CD4-positive, alpha-beta memory T cell (primary cell): ENCODE data around the gene ADIG. TPM values are rescaled to one million over a fixed set of nuclear protein-coding genes. Genes with fewer than 3 reads are reported as not detected.
A peak's percentile ranks its signal among the peaks of the same experiment; 100 is the strongest.

Experiments
- CTCF ChIA-PET: fragments of 350-600 bp; sonication (Branson Sonifier 250); formaldehyde crosslinking; loops from one replicate; lab custom pipeline; 2021; ENCODE audit warnings: inconsistent platforms; ENCODE audit not compliant: partially characterized antibody; lab: Charles Lee
- POLR2A ChIA-PET: fragments of 350-600 bp; sonication (Branson Sonifier 250); formaldehyde crosslinking; loops from one replicate; lab custom pipeline; 2021; ENCODE audit not compliant: partially characterized antibody; lab: Charles Lee
- DNase-seq, 5 donors: peaks; one replicate each; pipeline versions ENCODE4 v3.0.0 to v3.0.0-alpha.2; 2020 to 2022; ENCODE audit warnings: mixed read lengths in 1 of 5
- H3K27ac ChIP-seq: one replicate; pipeline ENCODE4 v1.7.0; 2013; ENCODE audit warnings: low read depth, low read length
- H3K27me3 ChIP-seq: 2 replicates; pipeline ENCODE4 v1.7.0; 2013; ENCODE audit warnings: mild to moderate bottlenecking, low read length, moderate library complexity; ENCODE audit not compliant: insufficient read depth
- H3K36me3 ChIP-seq: 2 replicates; pipeline ENCODE4 v1.7.0; 2013; ENCODE audit warnings: mild to moderate bottlenecking, low read length, moderate library complexity; ENCODE audit not compliant: insufficient read depth
- H3K4me1 ChIP-seq: 2 replicates; pipeline ENCODE4 v1.7.0; 2013; ENCODE audit warnings: mild to moderate bottlenecking, low read length, moderate library complexity; ENCODE audit not compliant: insufficient read depth
- H3K4me3 ChIP-seq, 2 donors: one replicate each; pipeline ENCODE4 v1.7.0; 2013; ENCODE audit warnings: low read length in 2 of 2, mild to moderate bottlenecking in 1 of 2
- H3K9me3 ChIP-seq, 2 donors: one replicate each; pipeline ENCODE4 v1.7.0; 2013; ENCODE audit warnings: low read length in 2 of 2, control low read depth in 1 of 2; ENCODE audit not compliant: control insufficient read depth in 1 of 2
- H3K27ac Mint-ChIP-seq, 7 donors: one replicate each; pipeline ENCODE4 v1.8.0; 2020 to 2021; ENCODE audit warnings: mixed read lengths in 7 of 7, mild to moderate bottlenecking in 6 of 7, inconsistent platforms in 3 of 7, moderate library complexity in 3 of 7
- H3K27me3 Mint-ChIP-seq, 2 donors: one replicate each; pipeline ENCODE4 v1.8.0; 2020 to 2021; ENCODE audit warnings: mixed read lengths in 2 of 2
- H3K36me3 Mint-ChIP-seq, 2 donors: one replicate each; pipeline ENCODE4 v1.8.0; 2020 to 2021; ENCODE audit warnings: mixed read lengths in 2 of 2, inconsistent platforms in 1 of 2, mild to moderate bottlenecking in 1 of 2
- H3K4me1 Mint-ChIP-seq, 4 donors: one replicate each; pipeline ENCODE4 v1.8.0; 2020 to 2021; ENCODE audit warnings: mixed read lengths in 4 of 4, mild to moderate bottlenecking in 1 of 4
- H3K4me3 Mint-ChIP-seq, 8 donors: one replicate each; pipeline ENCODE4 v1.8.0; 2020 to 2021; ENCODE audit warnings: mixed read lengths in 8 of 8, mild to moderate bottlenecking in 7 of 8, moderate library complexity in 6 of 8, inconsistent platforms in 3 of 8
- H3K9me3 Mint-ChIP-seq, 8 donors: one replicate each; pipeline ENCODE4 v1.8.0; 2020 to 2021; ENCODE audit warnings: mixed read lengths in 8 of 8, mild to moderate bottlenecking in 5 of 8, inconsistent platforms in 3 of 8, moderate library complexity in 1 of 8
- intact Hi-C: fragments of 100-400 bp; cut with micrococcal nuclease; formaldehyde crosslinking; loops from one replicate; pipeline ENCODE4 v1.15.1; 2023
- polyA plus RNA-seq, 2 donors: library from polyadenylated mRNA; unstranded; fragments of 300-500 nt; fragmentation: Illumina TruSeq; gene quantifications; one replicate each; pipeline ENCODE4 v1.2.3, GENCODE V29; 2021
- total RNA-seq, 2 experiments: library from RNA; stranded (reverse); gene quantifications; one replicate each; pipeline ENCODE4 v1.2.3, GENCODE V29; 2021

The ADIG gene
- total and polyA plus RNA-seq, 4 experiments from 2014 or later = not detected

- H3K27ac Mint-ChIP-seq = no peak overlapping the region
- POLR2A ChIA-PET = no interaction called here
- no peaks in the 10 kb centered on the region for H3K9me3 Mint-ChIP-seq
- Histone ChIP-seq H3K4me1 (no peaks in the 10 kb centered on the region), H3K36me3 (no peaks in the 10 kb centered on the region), H3K9me3 (no peaks in the 10 kb centered on the region), H3K27ac (no peak overlapping the region), H3K4me3 (no peak overlapping the region), H3K27me3 (peaks cover 9% of the 10 kb centered on the region)
- CTCF ChIA-PET = no interaction called here
- intact Hi-C loops = no loop called here
- H3K27me3 Mint-ChIP-seq = peaks cover 22 to 37% of the 10 kb centered on the region in 2 donors
- no peak overlapping the region for H3K4me3 Mint-ChIP-seq
- no peak for DNase-seq
- H3K36me3 Mint-ChIP-seq = no peaks in the 10 kb centered on the region
- peaks cover 0 to 5% (median under 1%) of the 10 kb centered on the region in 4 donors for H3K4me1 Mint-ChIP-seq
Measured at GRCh38 chr20:38607351-38607750, 26.4 kb downstream of the ADIG start.

- H3K4me1 ChIP-seq = no peaks in the 10 kb centered on the region
- H3K4me3 Mint-ChIP-seq = no peak overlapping the region
- intact Hi-C loops = no loop called here
- ChIA-PET POLR2A (no interaction called here), CTCF (no interaction called here)
- H3K9me3 ChIP-seq = no peaks in the 10 kb centered on the region
- no peaks in the 10 kb centered on the region for H3K36me3 Mint-ChIP-seq
- no peaks in the 10 kb centered on the region for H3K9me3 Mint-ChIP-seq
- H3K4me1 Mint-ChIP-seq = no peaks in the 10 kb centered on the region
- H3K27ac ChIP-seq = no peak overlapping the region
- peaks cover 20 to 34% of the 10 kb centered on the region in 2 donors for H3K27me3 Mint-ChIP-seq
- no peak overlapping the region for H3K4me3 ChIP-seq
- peak overlapping the region in 1 of 7 donors; percentile 37 for H3K27ac Mint-ChIP-seq
- DNase-seq = no peak
- no peaks in the 10 kb centered on the region for H3K36me3 ChIP-seq
- H3K27me3 ChIP-seq = peaks cover 9% of the 10 kb centered on the region
Measured at GRCh38 chr20:38608188-38608587, 27.2 kb downstream of the ADIG start.

- POLR2A ChIA-PET = no interaction called here
- intact Hi-C loops = no loop called here
Measured at GRCh38 chr20:38609815-38610214, 28.8 kb downstream of the ADIG start.

GRCh38 chr20:38610521-38610920 is 29.5 kb downstream of the ADIG start:
- Mint-ChIP-seq H3K9me3 (no peaks in the 10 kb centered on the region), H3K4me3 (no peak overlapping the region), H3K27me3 (peaks cover 9 to 32% of the 10 kb centered on the region in 2 donors), H3K36me3 (no peaks in the 10 kb centered on the region), H3K27ac (no peak overlapping the region), H3K4me1 (no peaks in the 10 kb centered on the region)
- intact Hi-C loops = no loop called here
- Histone ChIP-seq H3K4me3 (no peak overlapping the region), H3K27ac (no peak overlapping the region), H3K9me3 (no peaks in the 10 kb centered on the region), H3K27me3 (peaks cover 3% of the 10 kb centered on the region), H3K4me1 (no peaks in the 10 kb centered on the region), H3K36me3 (no peaks in the 10 kb centered on the region)
- DNase-seq = no peak
- ChIA-PET POLR2A (no interaction called here), CTCF (no interaction called here)

More at GRCh38 chr20:38609815-38610214, 28.8 kb downstream of the ADIG start:
- Mint-ChIP-seq H3K27ac (no peak overlapping the region), H3K36me3 (no peaks in the 10 kb centered on the region), H3K27me3 (peaks cover 13 to 34% of the 10 kb centered on the region in 2 donors), H3K4me3 (no peak overlapping the region), H3K9me3 (no peaks in the 10 kb centered on the region), H3K4me1 (no peaks in the 10 kb centered on the region)
- Histone ChIP-seq H3K4me1 (no peaks in the 10 kb centered on the region), H3K9me3 (no peaks in the 10 kb centered on the region), H3K4me3 (no peak overlapping the region), H3K27ac (no peak overlapping the region), H3K36me3 (no peaks in the 10 kb centered on the region), H3K27me3 (peaks cover 9% of the 10 kb centered on the region)
- CTCF ChIA-PET = no interaction called here
- DNase-seq = no peak

- Mint-ChIP-seq H3K27me3 (peaks cover 12 to 31% of the 10 kb centered on the region in 2 donors), H3K4me1 (no peaks in the 10 kb centered on the region), H3K27ac (no peak overlapping the region), H3K36me3 (no peaks in the 10 kb centered on the region), H3K9me3 (no peaks in the 10 kb centered on the region), H3K4me3 (no peak overlapping the region)
- H3K27ac ChIP-seq = no peak overlapping the region
- no peaks in the 10 kb centered on the region for H3K4me1 ChIP-seq
- H3K9me3 ChIP-seq = no peaks in the 10 kb centered on the region
- DNase-seq = no peak
- H3K27me3 ChIP-seq = no peaks in the 10 kb centered on the region
- H3K36me3 ChIP-seq = no peaks in the 10 kb centered on the region
- intact Hi-C loops = no loop called here
- ChIA-PET CTCF (interaction anchor here (1.2 kb wide), 1 partner anchor 9 kb away, joined by 3 read pairs; no protein-coding TSS in a partner anchor), POLR2A (no interaction called here)
- no peak overlapping the region for H3K4me3 ChIP-seq
Measured at GRCh38 chr20:38612751-38613515, 31.9 kb downstream of the ADIG start.

- Mint-ChIP-seq H3K9me3 (no peaks in the 10 kb centered on the region), H3K36me3 (no peaks in the 10 kb centered on the region), H3K27ac (no peak overlapping the region), H3K4me3 (no peak overlapping the region), H3K27me3 (peaks cover 17 to 35% of the 10 kb centered on the region in 2 donors), H3K4me1 (no peaks in the 10 kb centered on the region)
- H3K27me3 ChIP-seq = no peaks in the 10 kb centered on the region
- ChIA-PET POLR2A (no interaction called here), CTCF (no interaction called here)
- no peak overlapping the region for H3K27ac ChIP-seq
- no peak for DNase-seq
- no peaks in the 10 kb centered on the region for H3K36me3 ChIP-seq
- no peaks in the 10 kb centered on the region for H3K9me3 ChIP-seq
- intact Hi-C loops = no loop called here
- H3K4me3 ChIP-seq = no peak overlapping the region
- no peaks in the 10 kb centered on the region for H3K4me1 ChIP-seq
Measured at GRCh38 chr20:38615283-38615682, 34.3 kb downstream of the ADIG start.

- H3K4me3 Mint-ChIP-seq = no peak overlapping the region
Measured at GRCh38 chr20:38616457-38616856, 35.5 kb downstream of the ADIG start.

More at GRCh38 chr20:38616457-38616856, 35.5 kb downstream of the ADIG start:
- H3K4me3 ChIP-seq = no peak overlapping the region
- ChIA-PET CTCF (interaction anchor here (0.6 kb wide), 1 partner anchor 167 kb away, joined by 3 read pairs; no protein-coding TSS in a partner anchor), POLR2A (no interaction called here)
- DNase-seq = no peak
- H3K27me3 Mint-ChIP-seq = peaks cover 15 to 39% of the 10 kb centered on the region in 2 donors
- H3K27ac ChIP-seq = no peak overlapping the region
- H3K9me3 ChIP-seq = no peaks in the 10 kb centered on the region
- H3K36me3 Mint-ChIP-seq = no peaks in the 10 kb centered on the region
- no peaks in the 10 kb centered on the region for H3K36me3 ChIP-seq
- H3K27me3 ChIP-seq = no peaks in the 10 kb centered on the region
- intact Hi-C loops = no loop called here
- H3K4me1 Mint-ChIP-seq = no peaks in the 10 kb centered on the region
- no peak overlapping the region for H3K27ac Mint-ChIP-seq
- no peaks in the 10 kb centered on the region for H3K4me1 ChIP-seq
- no peaks in the 10 kb centered on the region for H3K9me3 Mint-ChIP-seq
